Measurements from ENCODE around the gene COLGALT1.

DNA sequence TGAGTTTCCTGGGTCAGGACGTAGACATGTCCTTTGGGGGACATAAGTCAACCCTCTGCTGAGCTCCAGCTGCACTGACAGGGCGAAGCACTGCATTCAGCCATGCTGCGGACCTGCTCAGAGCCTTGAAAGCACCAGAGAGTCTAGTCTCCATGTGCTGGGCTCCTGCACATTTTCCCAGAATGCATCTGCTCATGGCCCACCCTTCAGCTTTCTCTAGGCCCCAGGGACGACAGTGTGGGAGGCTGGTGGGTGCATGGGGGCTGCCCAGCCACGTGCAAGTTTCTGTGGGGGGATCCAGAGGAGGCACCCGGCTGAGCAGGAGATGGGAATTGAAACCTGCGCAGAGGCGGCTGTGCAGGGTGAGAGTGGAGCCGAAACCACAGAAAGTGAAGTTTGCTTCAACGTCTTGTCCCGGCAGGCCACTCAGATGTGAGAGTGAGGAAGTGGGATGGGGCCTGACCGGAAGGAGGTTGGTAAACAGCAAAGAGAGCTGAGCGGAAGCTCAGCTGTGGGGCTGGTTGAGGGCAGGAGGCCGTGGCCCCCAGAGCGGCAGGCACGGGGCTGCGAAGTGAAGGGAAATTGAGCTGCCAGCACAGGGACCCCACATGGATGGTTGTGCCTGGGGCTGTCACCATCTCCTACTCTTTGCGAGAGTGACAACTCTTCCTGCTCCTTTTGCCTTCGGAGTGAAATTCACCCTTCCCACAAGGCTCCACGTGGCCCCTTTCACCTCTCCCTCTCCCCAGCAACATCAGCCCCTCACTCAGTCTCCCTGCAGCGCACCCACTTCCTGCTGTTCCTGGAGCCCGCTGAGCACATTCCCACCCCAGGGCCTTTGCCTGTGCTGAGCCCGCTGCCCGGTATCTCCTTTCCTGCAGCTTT, 32.2 kb upstream of the COLGALT1 start:
- TF ChIP-seq, protein P1, sequence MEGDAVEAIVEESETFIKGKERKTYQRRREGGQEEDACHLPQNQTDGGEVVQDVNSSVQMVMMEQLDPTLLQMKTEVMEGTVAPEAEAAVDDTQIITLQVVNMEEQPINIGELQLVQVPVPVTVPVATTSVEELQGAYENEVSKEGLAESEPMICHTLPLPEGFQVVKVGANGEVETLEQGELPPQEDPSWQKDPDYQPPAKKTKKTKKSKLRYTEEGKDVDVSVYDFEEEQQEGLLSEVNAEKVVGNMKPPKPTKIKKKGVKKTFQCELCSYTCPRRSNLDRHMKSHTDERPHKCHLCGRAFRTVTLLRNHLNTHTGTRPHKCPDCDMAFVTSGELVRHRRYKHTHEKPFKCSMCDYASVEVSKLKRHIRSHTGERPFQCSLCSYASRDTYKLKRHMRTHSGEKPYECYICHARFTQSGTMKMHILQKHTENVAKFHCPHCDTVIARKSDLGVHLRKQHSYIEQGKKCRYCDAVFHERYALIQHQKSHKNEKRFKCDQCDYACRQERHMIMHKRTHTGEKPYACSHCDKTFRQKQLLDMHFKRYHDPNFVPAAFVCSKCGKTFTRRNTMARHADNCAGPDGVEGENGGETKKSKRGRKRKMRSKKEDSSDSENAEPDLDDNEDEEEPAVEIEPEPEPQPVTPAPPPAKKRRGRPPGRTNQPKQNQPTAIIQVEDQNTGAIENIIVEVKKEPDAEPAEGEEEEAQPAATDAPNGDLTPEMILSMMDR (IDR thresholded peaks at IDR 0.05; ENCODE audit: low read depth, low read length, missing input control), result no peak
- TF ChIP-seq HNF4A (conservative IDR thresholded peaks at IDR 0.05) (no peak), YY1 (IDR thresholded peaks at IDR 0.05) (no peak), GABPA (IDR thresholded peaks at IDR 0.05 in 1 of 2, conservative IDR thresholded peaks at IDR 0.05 in 1 of 2) (peak in 1 of 2 donors; percentile 32), JUND (IDR thresholded peaks at IDR 0.05) (no peak)
- TF ChIP-seq, protein P2, sequence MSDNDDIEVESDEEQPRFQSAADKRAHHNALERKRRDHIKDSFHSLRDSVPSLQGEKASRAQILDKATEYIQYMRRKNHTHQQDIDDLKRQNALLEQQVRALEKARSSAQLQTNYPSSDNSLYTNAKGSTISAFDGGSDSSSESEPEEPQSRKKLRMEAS (IDR thresholded peaks at IDR 0.05), result peak; percentile 56
